ENCODE data around the gene RHNO1.

The RHNO1 gene

GRCh38 chr12:2923057-2923456 is 46.0 kb downstream of the RHNO1 start:
- Histone ChIP-seq H3K79me2 (ENCODE audit: insufficient read depth, low read length) (no peaks in the 10 kb centered on the region), H3K4me3 (ENCODE audit: insufficient read depth, low read length, poor library complexity, severe bottlenecking) (no peak overlapping the region), H3F3A (ENCODE audit: insufficient read depth) (no peaks in the 10 kb centered on the region), H3K27ac (ENCODE audit: low read depth, low read length) (no peak overlapping the region), H3K9me3 (ENCODE audit: insufficient read depth, low read length) (no peaks in the 10 kb centered on the region), H2AFZ (ENCODE audit: low read depth, low read length, severe bottlenecking) (no peak overlapping the region), H3K9ac (ENCODE audit: low read length) (no peak overlapping the region), H4K20me1 (ENCODE audit: low read depth, low read length) (no peaks in the 10 kb centered on the region), H3K27me3 (ENCODE audit: low read length) (no peaks in the 10 kb centered on the region), H3K9me2 (replicated peaks; ENCODE audit: insufficient read depth, low read length) (no peaks in the 10 kb centered on the region), H3K36me3 (ENCODE audit: low read length) (no peaks in the 10 kb centered on the region), H3K4me2 (ENCODE audit: low read depth, low read length, poor library complexity, severe bottlenecking) (no peak overlapping the region)
- TF ChIP-seq EZH2phosphoT487 (conservative IDR thresholded peaks at IDR 0.05; ENCODE audit: low read length) (no peak), CTCF (IDR thresholded peaks at IDR 0.05; ENCODE audit: insufficient read depth, low read length, poor library complexity, severe bottlenecking) (no peak)

GRCh38 chr12:2924019-2924418 is 47.0 kb downstream of the RHNO1 start:
- no peaks in the 10 kb centered on the region for H3K9me2 ChIP-seq (replicated peaks; ENCODE audit: insufficient read depth, low read length)
- no peak overlapping the region for H3K27ac ChIP-seq (ENCODE audit: low read depth, low read length)
- no peaks in the 10 kb centered on the region for H4K20me1 ChIP-seq (ENCODE audit: low read depth, low read length)
- no peak overlapping the region for H3K4me3 ChIP-seq (ENCODE audit: insufficient read depth, low read length, poor library complexity, severe bottlenecking)
- TF ChIP-seq CTCF (IDR thresholded peaks at IDR 0.05; ENCODE audit: insufficient read depth, low read length, poor library complexity, severe bottlenecking) (no peak), EZH2phosphoT487 (conservative IDR thresholded peaks at IDR 0.05; ENCODE audit: low read length) (no peak)
- no peak overlapping the region for H2AFZ ChIP-seq (ENCODE audit: low read depth, low read length, severe bottlenecking)
- H3K36me3 ChIP-seq (ENCODE audit: low read length): no peaks in the 10 kb centered on the region
- no peaks in the 10 kb centered on the region for H3F3A ChIP-seq (ENCODE audit: insufficient read depth)
- H3K79me2 ChIP-seq (ENCODE audit: insufficient read depth, low read length): no peaks in the 10 kb centered on the region
- no peak overlapping the region for H3K9ac ChIP-seq (ENCODE audit: low read length)
- no peaks in the 10 kb centered on the region for H3K27me3 ChIP-seq (ENCODE audit: low read length)
- H3K4me2 ChIP-seq (ENCODE audit: low read depth, low read length, poor library complexity, severe bottlenecking): no peak overlapping the region
- no peaks in the 10 kb centered on the region for H3K9me3 ChIP-seq (ENCODE audit: insufficient read depth, low read length)

GRCh38 chr12:2925322-2925995 is 48.4 kb downstream of the RHNO1 start:
- no peaks in the 10 kb centered on the region for H3K9me2 ChIP-seq (replicated peaks; ENCODE audit: insufficient read depth, low read length)
- no peak overlapping the region for H3K4me3 ChIP-seq (ENCODE audit: insufficient read depth, low read length, poor library complexity, severe bottlenecking)
- no peaks in the 10 kb centered on the region for H3K9me3 ChIP-seq (ENCODE audit: insufficient read depth, low read length)
- no peaks in the 10 kb centered on the region for H3K79me2 ChIP-seq (ENCODE audit: insufficient read depth, low read length)
- no peaks in the 10 kb centered on the region for H3K36me3 ChIP-seq (ENCODE audit: low read length)
- H3K4me2 ChIP-seq (ENCODE audit: low read depth, low read length, poor library complexity, severe bottlenecking): no peak overlapping the region
- H2AFZ ChIP-seq (ENCODE audit: low read depth, low read length, severe bottlenecking): no peak overlapping the region
- no peaks in the 10 kb centered on the region for H4K20me1 ChIP-seq (ENCODE audit: low read depth, low read length)
- H3K27me3 ChIP-seq (ENCODE audit: low read length): no peaks in the 10 kb centered on the region
- no peaks in the 10 kb centered on the region for H3F3A ChIP-seq (ENCODE audit: insufficient read depth)
- TF ChIP-seq CTCF (IDR thresholded peaks at IDR 0.05; ENCODE audit: insufficient read depth, low read length, poor library complexity, severe bottlenecking) (no peak), EZH2phosphoT487 (conservative IDR thresholded peaks at IDR 0.05; ENCODE audit: low read length) (no peak)
- no peak overlapping the region for H3K9ac ChIP-seq (ENCODE audit: low read length)
- H3K27ac ChIP-seq (ENCODE audit: low read depth, low read length): no peak overlapping the region

All from SU-DHL-6 (cell line).